H1 (cell line): ENCODE measurements around the gene RAET1L. TPM values are rescaled to one million over a fixed set of nuclear protein-coding genes. Genes with fewer than 3 reads are reported as not detected.

Experiments used
- CTCF ChIA-PET: fragments of 300-600 bp; sonication (Branson Sonifier 250); formaldehyde crosslinking; loops from one replicate; lab custom pipeline; 2021; ENCODE audit not compliant: partially characterized antibody; lab: Charles Lee
- POLR2A ChIA-PET: fragments of 300-600 bp; sonication (Branson Sonifier 250); formaldehyde crosslinking; loops from one replicate; lab custom pipeline; 2021; ENCODE audit warnings: inconsistent platforms; ENCODE audit not compliant: partially characterized antibody; lab: Charles Lee
- DNase-seq, 2 experiments: peaks; one replicate each; pipeline versions ENCODE4 v3.0.0 to v3.0.0-alpha.2; 2010 to 2022; ENCODE audit warnings: low spot score in 2 of 2, low read depth in 1 of 2, mixed read lengths in 1 of 2
- FAIRE-seq: peaks from 2 replicates; lab custom pipeline; 2011; peaks lifted over from hg19 to GRCh38; lab: Jason Lieb, UNC
- H2AFZ ChIP-seq: 2 replicates; pipeline ENCODE4 v1.8.1; 2012; ENCODE audit warnings: low read length, inconsistent platforms
- H2AK5ac ChIP-seq: 2 replicates; pipeline ENCODE4 v1.6.1; 2013; ENCODE audit warnings: low read depth, low read length
- H2BK120ac ChIP-seq: replicated peaks from 2 replicates; pipeline ENCODE3; 2013; ENCODE audit warnings: low read depth, low read length, inconsistent platforms
- H2BK12ac ChIP-seq: 2 replicates; pipeline ENCODE4 v1.6.1; 2013; ENCODE audit warnings: low read depth, low read length
- H2BK15ac ChIP-seq: 2 replicates; pipeline ENCODE4 v1.6.1; 2013; ENCODE audit warnings: low read length
- H2BK20ac ChIP-seq: 2 replicates; pipeline ENCODE4 v1.6.1; 2013; ENCODE audit warnings: low read length
- H2BK5ac ChIP-seq: 2 replicates; pipeline ENCODE4 v1.6.1; 2013; ENCODE audit warnings: low read depth, low read length
- H3K14ac ChIP-seq: 2 replicates; pipeline ENCODE4 v1.6.1; 2013; ENCODE audit warnings: inconsistent platforms; ENCODE audit not compliant: insufficient read length
- H3K18ac ChIP-seq: 2 replicates; pipeline ENCODE4 v1.6.1; 2013; ENCODE audit warnings: low read length; ENCODE audit errors: extremely low read depth
- H3K23ac ChIP-seq: 2 replicates; pipeline ENCODE4 v1.6.1; 2013; ENCODE audit warnings: inconsistent platforms; ENCODE audit not compliant: insufficient read length
- H3K23me2 ChIP-seq: 2 replicates; pipeline ENCODE4 v1.6.1; 2013; ENCODE audit warnings: low read depth, low read length
- H3K27ac ChIP-seq: 2 replicates; pipeline ENCODE4 v1.6.1; 2011; ENCODE audit warnings: low read depth, low read length, inconsistent platforms
- H3K27me3 ChIP-seq, 4 experiments: replicated peaks in 1 of 4; 1 replicate in 1 of 4; 2 replicates in 3 of 4; pipeline versions ENCODE4 v1.6.1 to v1.8.1; 2011 to 2013; ENCODE audit warnings: low read length in 3 of 4, mild to moderate bottlenecking in 3 of 4, inconsistent platforms in 2 of 4, mixed read lengths in 2 of 4, moderate library complexity in 1 of 4; ENCODE audit not compliant: control insufficient read depth in 3 of 4, insufficient read depth in 3 of 4; ENCODE audit errors: extremely low read depth in 1 of 4
- H3K36me3 ChIP-seq, 4 experiments: 2 replicates each; pipeline versions ENCODE4 v1.6.1 to v1.8.1; 2011 to 2013; ENCODE audit warnings: mild to moderate bottlenecking in 4 of 4, low read length in 3 of 4, moderate library complexity in 2 of 4, control low read depth in 1 of 4, inconsistent platforms in 1 of 4; ENCODE audit not compliant: insufficient read depth in 4 of 4, control insufficient read depth in 2 of 4
- H3K4ac ChIP-seq: replicated peaks from 2 replicates; pipeline ENCODE3; 2013; ENCODE audit warnings: low read length, low read depth, mixed read lengths, inconsistent platforms; ENCODE audit not compliant: insufficient read length
- H3K4me1 ChIP-seq, 4 experiments: replicated peaks in 1 of 4; 1 replicate in 1 of 4; 2 replicates in 3 of 4; pipeline versions ENCODE4 v1.6.1 to v1.8.1; 2011 to 2013; ENCODE audit warnings: low read length in 3 of 4, inconsistent platforms in 2 of 4, mixed read lengths in 1 of 4; ENCODE audit not compliant: insufficient read depth in 4 of 4, control insufficient read depth in 3 of 4
- H3K4me2 ChIP-seq, 2 experiments: 2 replicates each; pipeline versions ENCODE4 v1.6.1 to v1.8.1; 2011 to 2013; ENCODE audit warnings: low read depth in 2 of 2, low read length in 2 of 2, control low read depth in 1 of 2, inconsistent platforms in 1 of 2, mild to moderate bottlenecking in 1 of 2; ENCODE audit not compliant: insufficient read depth in 1 of 2
- H3K4me3 ChIP-seq, 4 experiments: fragments of 200-600, 300-600 bp in 1 of 4; sonication (generic), shearing (Covaris generic), sonication (Bioruptor Twin) in 1 of 4; 2 replicates each; pipeline versions ENCODE4 v1.5.1 to v1.8.1; 2011 to 2016; ENCODE audit warnings: low read length in 4 of 4, low read depth in 3 of 4, control low read depth in 2 of 4, inconsistent platforms in 2 of 4, mild to moderate bottlenecking in 2 of 4, mixed read lengths in 1 of 4, moderate library complexity in 1 of 4; ENCODE audit not compliant: insufficient read depth in 2 of 4; ENCODE audit errors: extremely low read depth in 1 of 4
- H3K56ac ChIP-seq: replicated peaks from 2 replicates; pipeline ENCODE3; 2013; ENCODE audit warnings: low read depth, mild to moderate bottlenecking, mixed read lengths, low read length, inconsistent platforms; ENCODE audit not compliant: insufficient read length
- H3K79me1 ChIP-seq: 2 replicates; pipeline ENCODE4 v1.6.1; 2013; ENCODE audit warnings: low read depth, low read length, control low read depth
- H3K79me2 ChIP-seq, 2 experiments: 2 replicates each; pipeline versions ENCODE4 v1.6.1 to v1.8.1; 2012 to 2013; ENCODE audit warnings: low read length in 2 of 2, mild to moderate bottlenecking in 2 of 2, inconsistent platforms in 1 of 2; ENCODE audit not compliant: insufficient read depth in 2 of 2, control insufficient read depth in 1 of 2
- H3K9ac ChIP-seq, 4 experiments: replicated peaks in 1 of 4; 1 replicate in 1 of 4; 2 replicates in 3 of 4; pipeline versions ENCODE4 v1.6.1 to v1.8.1; 2011 to 2013; ENCODE audit warnings: low read depth in 3 of 4, low read length in 3 of 4, control low read depth in 2 of 4, mild to moderate bottlenecking in 2 of 4, moderate library complexity in 2 of 4, inconsistent platforms in 1 of 4; ENCODE audit errors: extremely low read depth in 1 of 4
- H3K9me3 ChIP-seq, 2 experiments: 2 replicates each; pipeline versions ENCODE4 v1.6.1 to v1.8.1; 2012 to 2013; ENCODE audit warnings: mild to moderate bottlenecking in 2 of 2, moderate library complexity in 2 of 2, control low read depth in 1 of 2, inconsistent platforms in 1 of 2, low read depth in 1 of 2, low read length in 1 of 2, mixed read lengths in 1 of 2; ENCODE audit not compliant: insufficient read depth in 2 of 2
- H4K20me1 ChIP-seq, 2 experiments: replicated peaks in 1 of 2; 2 replicates each; pipeline versions ENCODE3 to v1.8.1; 2011 to 2013; ENCODE audit warnings: inconsistent platforms in 2 of 2, low read length in 2 of 2, mild to moderate bottlenecking in 1 of 2; ENCODE audit not compliant: insufficient read depth in 2 of 2, control insufficient read depth in 1 of 2
- H4K5ac ChIP-seq: 2 replicates; pipeline ENCODE4 v1.6.1; 2013; ENCODE audit warnings: low read length, low read depth, mixed read lengths, inconsistent platforms; ENCODE audit not compliant: insufficient read length
- H4K8ac ChIP-seq: 2 replicates; pipeline ENCODE4 v1.8.0; 2013; ENCODE audit warnings: mild to moderate bottlenecking, moderate library complexity, low read length, inconsistent platforms; ENCODE audit not compliant: insufficient read depth; ENCODE audit errors: extremely low read depth
- H4K91ac ChIP-seq: replicated peaks from 2 replicates; pipeline ENCODE3; 2013; ENCODE audit warnings: low read length, mixed read lengths, inconsistent platforms; ENCODE audit not compliant: insufficient read length
- SRF ChIP-seq: IDR thresholded peaks from 2 replicates; pipeline ENCODE4 v1.6.1; 2011; ENCODE audit warnings: mild to moderate bottlenecking, low read depth, low read length, moderate library complexity
- WGBS, 2 experiments: shearing (Covaris generic) in 1 of 2; methylation state at CpG; one replicate each; pipeline versions ENCODE4 v1.1.6 to v1.1.7; 2013 to 2015; ENCODE audit warnings: low lambda C conversion rate in 2 of 2, mixed read lengths in 2 of 2, inconsistent platforms in 1 of 2, low coverage in 1 of 2, missing lambda C conversion rate in 1 of 2; ENCODE audit not compliant: insufficient replicate concordance in 2 of 2, insufficient coverage in 1 of 2, insufficient read length in 1 of 2; ENCODE audit errors: extremely low coverage in 1 of 2, missing lambda C conversion rate in 1 of 2; 5-methylcytosine and 5-hydroxymethylcytosine counted together
- polyA plus RNA-seq, 7 experiments: library from polyadenylated mRNA; depleted of rRNA in 3 of 7; stranded (reverse) in 5 of 7; unstranded in 2 of 7; fragments of >200 nt in 5 of 7; fragments of 200-250 nt in 2 of 7; gene quantifications; 1 replicate in 5 of 7; 2 replicates in 1 of 7; 4 replicates in 1 of 7; pipeline versions ENCODE4 v1.2.1 to v1.2.3, GENCODE V29; 2011 to 2013; ENCODE audit warnings: missing spikeins in 2 of 7, mixed read lengths in 2 of 7
- total RNA-seq: library from RNA; stranded (reverse); fragmentation: NEBNext Ultra II Directional; extraction: Animal tissue kit (Norgen Biotek cat#: 25700); gene quantifications from 2 replicates; pipeline ENCODE4 v1.2.1, GENCODE V29; 2021

RAET1L gene
- total and polyA plus RNA-seq, 2 of the 8 experiments (the other 6 are each of a cell fraction or from before 2014, with no cell fraction given): not detected

DNA sequence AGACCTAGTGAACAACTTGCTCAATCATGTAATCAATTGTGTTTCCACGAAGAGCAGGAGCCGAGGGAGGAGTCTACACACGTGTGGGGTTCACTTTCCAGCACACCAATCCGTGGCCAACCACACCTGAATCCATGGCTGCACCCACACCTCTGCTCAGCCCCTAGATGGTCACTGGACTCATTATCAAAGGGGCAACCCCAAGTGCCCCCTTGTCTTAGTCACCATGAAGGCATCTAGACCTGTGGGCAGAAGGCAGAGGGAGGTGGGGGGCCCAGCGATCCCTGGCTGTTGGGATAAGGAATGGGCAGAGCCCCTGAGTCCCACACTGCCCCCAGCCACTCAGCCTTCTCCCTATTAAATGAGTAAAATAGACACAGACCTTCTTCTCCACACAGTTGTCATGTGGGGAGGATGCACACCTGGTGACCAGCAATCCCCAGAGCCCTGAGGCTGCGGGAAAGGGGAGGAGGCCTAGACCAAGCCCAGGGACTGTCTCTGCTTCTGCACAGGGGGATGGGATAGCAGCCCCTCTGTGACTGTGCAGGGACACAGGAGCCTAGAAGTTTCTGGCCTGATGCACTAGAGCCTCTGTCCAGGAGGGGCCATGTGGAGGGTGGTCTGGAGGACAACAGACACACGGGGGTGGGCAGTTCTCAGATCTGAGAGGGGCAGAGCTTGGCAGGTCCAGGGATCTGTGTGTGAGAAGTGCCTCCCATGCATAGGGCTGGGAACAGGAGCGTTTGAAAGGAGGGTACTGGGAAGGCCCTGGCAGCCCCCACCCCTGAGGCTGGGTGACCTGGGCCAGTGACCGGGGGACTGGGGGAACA lies 1.9 kb upstream of the RAET1L start:
- no peak overlapping the region for H3K23ac ChIP-seq
- CTCF ChIA-PET: interaction anchor here (0.6 to 2.0 kb wide), 5 partner anchors 10 to 331 kb away, joined by 3 to 5 read pairs (median 3); no protein-coding TSS in a partner anchor
- no peak for DNase-seq

More for the DNA sequence above, 1.9 kb upstream of the RAET1L start:
- Histone ChIP-seq H3K14ac (no peak overlapping the region), H3K27ac (no peak overlapping the region)
- FAIRE-seq: no peak
- TF ChIP-seq SRF: no peak
- TF ChIP-seq, all 59 proteins: peak for 0
- Histone ChIP-seq H3K4me2 (no peak overlapping the region), H4K5ac (no peak overlapping the region), H2BK120ac (no peak overlapping the region), H3K9me3 (no peaks in the 10 kb centered on the region), H3K79me1 (no peaks in the 10 kb centered on the region), H3K9ac (no peak overlapping the region), H3K18ac (no peak overlapping the region), H2BK12ac (no peak overlapping the region), H3K23me2 (no peaks in the 10 kb centered on the region; the same call in 1 of the 2 replicates), H2BK15ac (no peak overlapping the region), H3K4ac (no peak overlapping the region), H4K8ac (no peak overlapping the region), H2BK20ac (no peak overlapping the region), H4K20me1 (no peaks in the 10 kb centered on the region), H3K4me1 (peaks cover 0 to 6% (median 1%) of the 10 kb centered on the region in 4 experiments; a peak in 4 of 7 replicates), H3K36me3 (no peaks in the 10 kb centered on the region), H2AK5ac (no peak overlapping the region), H3K79me2 (no peaks in the 10 kb centered on the region), H3K27me3 (peaks cover 7 to 30% (median 20%) of the 10 kb centered on the region in 4 experiments; a peak in 6 of 7 replicates), H4K91ac (no peak overlapping the region), H3K4me3 (no peak overlapping the region), H3K56ac (no peak overlapping the region), H2AFZ (no peak overlapping the region), H2BK5ac (no peak overlapping the region)
- 90% methylated on average over 9 of the region's 9 CpGs; no CpG with 5 or more reads in 1 of the 2 experiments for WGBS, 2 experiments
- POLR2A ChIA-PET: no interaction called here
